ENCODE results near the gene FILIP1. TPM values are rescaled to one million over a fixed set of nuclear protein-coding genes. Genes with fewer than 3 reads are reported as not detected.

FILIP1 gene
- total and polyA plus RNA-seq, 4 experiments from 2014 or later: not detected

GRCh38 chr6:75393806-75394205, 99.8 kb downstream of the FILIP1 start:
- H3K27ac Mint-ChIP-seq: no peak overlapping the region
- H3K4me3 ChIP-seq (ENCODE audit: low read length in 2 of 2): no peak overlapping the region
- DNase-seq: no peak
- ChIA-PET POLR2A (ENCODE audit: partially characterized antibody) (no interaction called here), CTCF (ENCODE audit: partially characterized antibody) (no interaction called here)
- H3K36me3 ChIP-seq (ENCODE audit: insufficient read depth, low read length): no peaks in the 10 kb centered on the region
- no peaks in the 10 kb centered on the region for H3K9me3 Mint-ChIP-seq
- no peaks in the 10 kb centered on the region for H3K4me1 ChIP-seq (ENCODE audit: insufficient read depth, low read length)
- no peaks in the 10 kb centered on the region for H3K36me3 Mint-ChIP-seq
- H3K27me3 ChIP-seq (ENCODE audit: insufficient read depth, low read length): no peaks in the 10 kb centered on the region
- peaks cover 2 to 11% of the 10 kb centered on the region in 2 donors for H3K27me3 Mint-ChIP-seq
- intact Hi-C loops (cut with micrococcal nuclease): no loop called here
- no peaks in the 10 kb centered on the region for H3K9me3 ChIP-seq (ENCODE audit: control insufficient read depth in 1 of 2, low read length in 2 of 2)
- no peaks in the 10 kb centered on the region for H3K4me1 Mint-ChIP-seq
- no peak overlapping the region for H3K4me3 Mint-ChIP-seq
- no peak overlapping the region for H3K27ac ChIP-seq (ENCODE audit: low read depth, low read length)

GRCh38 chr6:75391276-75391675, 102.3 kb downstream of the FILIP1 start:
- ChIA-PET CTCF (ENCODE audit: partially characterized antibody) (no interaction called here), POLR2A (ENCODE audit: partially characterized antibody) (no interaction called here)
- intact Hi-C loops (cut with micrococcal nuclease): no loop called here
- Mint-ChIP-seq H3K27ac (no peak overlapping the region), H3K9me3 (no peaks in the 10 kb centered on the region), H3K36me3 (no peaks in the 10 kb centered on the region), H3K27me3 (peaks cover 0 to 14% of the 10 kb centered on the region in 2 donors), H3K4me1 (no peaks in the 10 kb centered on the region), H3K4me3 (no peak overlapping the region)
- Histone ChIP-seq H3K27ac (ENCODE audit: low read depth, low read length) (no peak overlapping the region), H3K27me3 (ENCODE audit: insufficient read depth, low read length) (no peaks in the 10 kb centered on the region), H3K4me1 (ENCODE audit: insufficient read depth, low read length) (no peaks in the 10 kb centered on the region), H3K9me3 (ENCODE audit: control insufficient read depth in 1 of 2, low read length in 2 of 2) (no peaks in the 10 kb centered on the region), H3K36me3 (ENCODE audit: insufficient read depth, low read length) (no peaks in the 10 kb centered on the region), H3K4me3 (ENCODE audit: low read length in 2 of 2) (no peak overlapping the region)
- no peak for DNase-seq

GRCh38 chr6:75386050-75386770, 107.4 kb downstream of the FILIP1 start:
- no peaks in the 10 kb centered on the region for H3K9me3 Mint-ChIP-seq
- Histone ChIP-seq H3K4me1 (ENCODE audit: insufficient read depth, low read length) (no peaks in the 10 kb centered on the region), H3K27ac (ENCODE audit: low read depth, low read length) (no peak overlapping the region), H3K36me3 (ENCODE audit: insufficient read depth, low read length) (no peaks in the 10 kb centered on the region), H3K27me3 (ENCODE audit: insufficient read depth, low read length) (no peaks in the 10 kb centered on the region), H3K9me3 (ENCODE audit: control insufficient read depth in 1 of 2, low read length in 2 of 2) (no peaks in the 10 kb centered on the region), H3K4me3 (ENCODE audit: low read length in 2 of 2) (no peak overlapping the region)
- ChIA-PET CTCF (ENCODE audit: partially characterized antibody) (no interaction called here), POLR2A (ENCODE audit: partially characterized antibody) (no interaction called here)
- intact Hi-C loops (cut with micrococcal nuclease): no loop called here
- no peaks in the 10 kb centered on the region for H3K4me1 Mint-ChIP-seq
- H3K27me3 Mint-ChIP-seq: peaks cover 0 to 4% of the 10 kb centered on the region in 2 donors
- H3K36me3 Mint-ChIP-seq: no peaks in the 10 kb centered on the region
- no peak for DNase-seq
- no peak overlapping the region for H3K27ac Mint-ChIP-seq
- no peak overlapping the region for H3K4me3 Mint-ChIP-seq

- H3K4me3 Mint-ChIP-seq: no peak overlapping the region
- CTCF ChIA-PET (ENCODE audit: partially characterized antibody): interaction anchor here (0.8 kb wide), 1 partner anchor 176 kb away, joined by 3 read pairs; no protein-coding TSS in a partner anchor
- H3K27me3 ChIP-seq (ENCODE audit: insufficient read depth, low read length): no peaks in the 10 kb centered on the region
- POLR2A ChIA-PET (ENCODE audit: partially characterized antibody): no interaction called here
- H3K9me3 Mint-ChIP-seq: no peaks in the 10 kb centered on the region
- no peak overlapping the region for H3K27ac Mint-ChIP-seq
- no peak overlapping the region for H3K27ac ChIP-seq (ENCODE audit: low read depth, low read length)
- intact Hi-C loops (cut with micrococcal nuclease): no loop called here
- peaks cover 3 to 4% of the 10 kb centered on the region in 2 donors for H3K27me3 Mint-ChIP-seq
- H3K4me1 Mint-ChIP-seq: no peaks in the 10 kb centered on the region
- no peaks in the 10 kb centered on the region for H3K36me3 Mint-ChIP-seq
- no peak for DNase-seq
- H3K36me3 ChIP-seq (ENCODE audit: insufficient read depth, low read length): no peaks in the 10 kb centered on the region
- H3K4me3 ChIP-seq (ENCODE audit: low read length in 2 of 2): no peak overlapping the region
- no peaks in the 10 kb centered on the region for H3K4me1 ChIP-seq (ENCODE audit: insufficient read depth, low read length)
- H3K9me3 ChIP-seq (ENCODE audit: control insufficient read depth in 1 of 2, low read length in 2 of 2): no peaks in the 10 kb centered on the region
These were observed 109.5 kb downstream of the FILIP1 start for GRCh38 chr6:75384116-75384515.

GRCh38 chr6:75382634-75382900, 111.0 kb downstream of the FILIP1 start:
- intact Hi-C loops (cut with micrococcal nuclease): no loop called here
- Mint-ChIP-seq H3K4me1 (no peaks in the 10 kb centered on the region), H3K4me3 (no peak overlapping the region)

GRCh38 chr6:75381877-75382633, 111.5 kb downstream of the FILIP1 start:
- ChIA-PET POLR2A (ENCODE audit: partially characterized antibody) (no interaction called here), CTCF (ENCODE audit: partially characterized antibody) (no interaction called here)
- H3K27ac Mint-ChIP-seq: no peak overlapping the region

More at GRCh38 chr6:75382634-75382900, 111.0 kb downstream of the FILIP1 start:
- H3K36me3 Mint-ChIP-seq: no peaks in the 10 kb centered on the region
- Histone ChIP-seq H3K27ac (ENCODE audit: low read depth, low read length) (no peak overlapping the region), H3K4me3 (ENCODE audit: low read length in 2 of 2) (no peak overlapping the region), H3K4me1 (ENCODE audit: insufficient read depth, low read length) (no peaks in the 10 kb centered on the region), H3K9me3 (ENCODE audit: control insufficient read depth in 1 of 2, low read length in 2 of 2) (no peaks in the 10 kb centered on the region), H3K36me3 (ENCODE audit: insufficient read depth, low read length) (no peaks in the 10 kb centered on the region), H3K27me3 (ENCODE audit: insufficient read depth, low read length) (no peaks in the 10 kb centered on the region)
- H3K27me3 Mint-ChIP-seq: peaks cover 0 to 3% of the 10 kb centered on the region in 2 donors
- no peak overlapping the region for H3K27ac Mint-ChIP-seq
- ChIA-PET POLR2A (ENCODE audit: partially characterized antibody) (no interaction called here), CTCF (ENCODE audit: partially characterized antibody) (no interaction called here)
- no peak for DNase-seq
- H3K9me3 Mint-ChIP-seq: no peaks in the 10 kb centered on the region

GRCh38 chr6:75379536-75379935, 114.1 kb downstream of the FILIP1 start:
- H3K36me3 Mint-ChIP-seq: no peaks in the 10 kb centered on the region
- peaks cover 3% of the 10 kb centered on the region in 2 donors for H3K27me3 Mint-ChIP-seq

More at GRCh38 chr6:75381877-75382633, 111.5 kb downstream of the FILIP1 start:
- no peak overlapping the region for H3K4me3 Mint-ChIP-seq
- H3K9me3 Mint-ChIP-seq: no peaks in the 10 kb centered on the region
- intact Hi-C loops (cut with micrococcal nuclease): no loop called here
- DNase-seq: no peak
- H3K36me3 Mint-ChIP-seq: no peaks in the 10 kb centered on the region
- H3K4me1 Mint-ChIP-seq: no peaks in the 10 kb centered on the region
- no peaks in the 10 kb centered on the region for H3K9me3 ChIP-seq (ENCODE audit: control insufficient read depth in 1 of 2, low read length in 2 of 2)
- no peak overlapping the region for H3K27ac ChIP-seq (ENCODE audit: low read depth, low read length)
- H3K36me3 ChIP-seq (ENCODE audit: insufficient read depth, low read length): no peaks in the 10 kb centered on the region
- H3K27me3 ChIP-seq (ENCODE audit: insufficient read depth, low read length): no peaks in the 10 kb centered on the region
- H3K4me3 ChIP-seq (ENCODE audit: low read length in 2 of 2): no peak overlapping the region
- H3K4me1 ChIP-seq (ENCODE audit: insufficient read depth, low read length): no peaks in the 10 kb centered on the region
- H3K27me3 Mint-ChIP-seq: peaks cover 3% of the 10 kb centered on the region in 2 donors

More at GRCh38 chr6:75379536-75379935, 114.1 kb downstream of the FILIP1 start:
- Mint-ChIP-seq H3K4me3 (no peak overlapping the region), H3K27ac (no peak overlapping the region), H3K4me1 (no peaks in the 10 kb centered on the region), H3K9me3 (no peaks in the 10 kb centered on the region)
- CTCF ChIA-PET (ENCODE audit: partially characterized antibody): no interaction called here
- Histone ChIP-seq H3K27ac (ENCODE audit: low read depth, low read length) (no peak overlapping the region), H3K9me3 (ENCODE audit: control insufficient read depth in 1 of 2, low read length in 2 of 2) (no peaks in the 10 kb centered on the region), H3K4me3 (ENCODE audit: low read length in 2 of 2) (no peak overlapping the region), H3K4me1 (ENCODE audit: insufficient read depth, low read length) (no peaks in the 10 kb centered on the region), H3K27me3 (ENCODE audit: insufficient read depth, low read length) (no peaks in the 10 kb centered on the region), H3K36me3 (ENCODE audit: insufficient read depth, low read length) (no peaks in the 10 kb centered on the region)
- intact Hi-C loops (cut with micrococcal nuclease): no loop called here
- POLR2A ChIA-PET (ENCODE audit: partially characterized antibody): no interaction called here
- no peak for DNase-seq
